H1 (cell line): ENCODE results near the gene ZNF592. TPM values are rescaled to one million over a fixed set of nuclear protein-coding genes. Genes with fewer than 3 reads are reported as not detected.

Experiments
- CTCF ChIA-PET: fragments of 300-600 bp; sonication (Branson Sonifier 250); formaldehyde crosslinking; loops from one replicate; lab custom pipeline; 2021; ENCODE audit not compliant: partially characterized antibody; lab: Charles Lee
- POLR2A ChIA-PET: fragments of 300-600 bp; sonication (Branson Sonifier 250); formaldehyde crosslinking; loops from one replicate; lab custom pipeline; 2021; ENCODE audit warnings: inconsistent platforms; ENCODE audit not compliant: partially characterized antibody; lab: Charles Lee
- DNase-seq, 2 experiments: peaks; one replicate each; pipeline versions ENCODE4 v3.0.0 to v3.0.0-alpha.2; 2010 to 2022; ENCODE audit warnings: low spot score in 2 of 2, low read depth in 1 of 2, mixed read lengths in 1 of 2
- FAIRE-seq: peaks from 2 replicates; lab custom pipeline; 2011; peaks lifted over from hg19 to GRCh38; lab: Jason Lieb, UNC
- H2AFZ ChIP-seq: 2 replicates; pipeline ENCODE4 v1.8.1; 2012; ENCODE audit warnings: low read length, inconsistent platforms
- H2AK5ac ChIP-seq: 2 replicates; pipeline ENCODE4 v1.6.1; 2013; ENCODE audit warnings: low read depth, low read length
- H2BK120ac ChIP-seq: replicated peaks from 2 replicates; pipeline ENCODE3; 2013; ENCODE audit warnings: low read depth, low read length, inconsistent platforms
- H2BK12ac ChIP-seq: 2 replicates; pipeline ENCODE4 v1.6.1; 2013; ENCODE audit warnings: low read depth, low read length
- H2BK15ac ChIP-seq: 2 replicates; pipeline ENCODE4 v1.6.1; 2013; ENCODE audit warnings: low read length
- H2BK20ac ChIP-seq: 2 replicates; pipeline ENCODE4 v1.6.1; 2013; ENCODE audit warnings: low read length
- H2BK5ac ChIP-seq: 2 replicates; pipeline ENCODE4 v1.6.1; 2013; ENCODE audit warnings: low read depth, low read length
- H3K14ac ChIP-seq: 2 replicates; pipeline ENCODE4 v1.6.1; 2013; ENCODE audit warnings: inconsistent platforms; ENCODE audit not compliant: insufficient read length
- H3K18ac ChIP-seq: 2 replicates; pipeline ENCODE4 v1.6.1; 2013; ENCODE audit warnings: low read length; ENCODE audit errors: extremely low read depth
- H3K23ac ChIP-seq: 2 replicates; pipeline ENCODE4 v1.6.1; 2013; ENCODE audit warnings: inconsistent platforms; ENCODE audit not compliant: insufficient read length
- H3K23me2 ChIP-seq: 2 replicates; pipeline ENCODE4 v1.6.1; 2013; ENCODE audit warnings: low read depth, low read length
- H3K27ac ChIP-seq: 2 replicates; pipeline ENCODE4 v1.6.1; 2011; ENCODE audit warnings: low read depth, low read length, inconsistent platforms
- H3K27me3 ChIP-seq, 4 experiments: replicated peaks in 1 of 4; 1 replicate in 1 of 4; 2 replicates in 3 of 4; pipeline versions ENCODE4 v1.6.1 to v1.8.1; 2011 to 2013; ENCODE audit warnings: low read length in 3 of 4, mild to moderate bottlenecking in 3 of 4, inconsistent platforms in 2 of 4, mixed read lengths in 2 of 4, moderate library complexity in 1 of 4; ENCODE audit not compliant: control insufficient read depth in 3 of 4, insufficient read depth in 3 of 4; ENCODE audit errors: extremely low read depth in 1 of 4
- H3K36me3 ChIP-seq, 4 experiments: 2 replicates each; pipeline versions ENCODE4 v1.6.1 to v1.8.1; 2011 to 2013; ENCODE audit warnings: mild to moderate bottlenecking in 4 of 4, low read length in 3 of 4, moderate library complexity in 2 of 4, control low read depth in 1 of 4, inconsistent platforms in 1 of 4; ENCODE audit not compliant: insufficient read depth in 4 of 4, control insufficient read depth in 2 of 4
- H3K4ac ChIP-seq: replicated peaks from 2 replicates; pipeline ENCODE3; 2013; ENCODE audit warnings: low read length, low read depth, mixed read lengths, inconsistent platforms; ENCODE audit not compliant: insufficient read length
- H3K4me1 ChIP-seq, 4 experiments: replicated peaks in 1 of 4; 1 replicate in 1 of 4; 2 replicates in 3 of 4; pipeline versions ENCODE4 v1.6.1 to v1.8.1; 2011 to 2013; ENCODE audit warnings: low read length in 3 of 4, inconsistent platforms in 2 of 4, mixed read lengths in 1 of 4; ENCODE audit not compliant: insufficient read depth in 4 of 4, control insufficient read depth in 3 of 4
- H3K4me2 ChIP-seq, 2 experiments: 2 replicates each; pipeline versions ENCODE4 v1.6.1 to v1.8.1; 2011 to 2013; ENCODE audit warnings: low read depth in 2 of 2, low read length in 2 of 2, control low read depth in 1 of 2, inconsistent platforms in 1 of 2, mild to moderate bottlenecking in 1 of 2; ENCODE audit not compliant: insufficient read depth in 1 of 2
- H3K4me3 ChIP-seq, 4 experiments: fragments of 200-600, 300-600 bp in 1 of 4; sonication (generic), shearing (Covaris generic), sonication (Bioruptor Twin) in 1 of 4; 2 replicates each; pipeline versions ENCODE4 v1.5.1 to v1.8.1; 2011 to 2016; ENCODE audit warnings: low read length in 4 of 4, low read depth in 3 of 4, control low read depth in 2 of 4, inconsistent platforms in 2 of 4, mild to moderate bottlenecking in 2 of 4, mixed read lengths in 1 of 4, moderate library complexity in 1 of 4; ENCODE audit not compliant: insufficient read depth in 2 of 4; ENCODE audit errors: extremely low read depth in 1 of 4
- H3K56ac ChIP-seq: replicated peaks from 2 replicates; pipeline ENCODE3; 2013; ENCODE audit warnings: low read depth, mild to moderate bottlenecking, mixed read lengths, low read length, inconsistent platforms; ENCODE audit not compliant: insufficient read length
- H3K79me1 ChIP-seq: 2 replicates; pipeline ENCODE4 v1.6.1; 2013; ENCODE audit warnings: low read depth, low read length, control low read depth
- H3K79me2 ChIP-seq, 2 experiments: 2 replicates each; pipeline versions ENCODE4 v1.6.1 to v1.8.1; 2012 to 2013; ENCODE audit warnings: low read length in 2 of 2, mild to moderate bottlenecking in 2 of 2, inconsistent platforms in 1 of 2; ENCODE audit not compliant: insufficient read depth in 2 of 2, control insufficient read depth in 1 of 2
- H3K9ac ChIP-seq, 4 experiments: replicated peaks in 1 of 4; 1 replicate in 1 of 4; 2 replicates in 3 of 4; pipeline versions ENCODE4 v1.6.1 to v1.8.1; 2011 to 2013; ENCODE audit warnings: low read depth in 3 of 4, low read length in 3 of 4, control low read depth in 2 of 4, mild to moderate bottlenecking in 2 of 4, moderate library complexity in 2 of 4, inconsistent platforms in 1 of 4; ENCODE audit errors: extremely low read depth in 1 of 4
- H3K9me3 ChIP-seq, 2 experiments: 2 replicates each; pipeline versions ENCODE4 v1.6.1 to v1.8.1; 2012 to 2013; ENCODE audit warnings: mild to moderate bottlenecking in 2 of 2, moderate library complexity in 2 of 2, control low read depth in 1 of 2, inconsistent platforms in 1 of 2, low read depth in 1 of 2, low read length in 1 of 2, mixed read lengths in 1 of 2; ENCODE audit not compliant: insufficient read depth in 2 of 2
- H4K20me1 ChIP-seq, 2 experiments: replicated peaks in 1 of 2; 2 replicates each; pipeline versions ENCODE3 to v1.8.1; 2011 to 2013; ENCODE audit warnings: inconsistent platforms in 2 of 2, low read length in 2 of 2, mild to moderate bottlenecking in 1 of 2; ENCODE audit not compliant: insufficient read depth in 2 of 2, control insufficient read depth in 1 of 2
- H4K5ac ChIP-seq: 2 replicates; pipeline ENCODE4 v1.6.1; 2013; ENCODE audit warnings: low read length, low read depth, mixed read lengths, inconsistent platforms; ENCODE audit not compliant: insufficient read length
- H4K8ac ChIP-seq: 2 replicates; pipeline ENCODE4 v1.8.0; 2013; ENCODE audit warnings: mild to moderate bottlenecking, moderate library complexity, low read length, inconsistent platforms; ENCODE audit not compliant: insufficient read depth; ENCODE audit errors: extremely low read depth
- H4K91ac ChIP-seq: replicated peaks from 2 replicates; pipeline ENCODE3; 2013; ENCODE audit warnings: low read length, mixed read lengths, inconsistent platforms; ENCODE audit not compliant: insufficient read length
- EP300 ChIP-seq, 2 experiments: IDR thresholded peaks; 1 replicate in 1 of 2; 2 replicates in 1 of 2; pipeline ENCODE4 v1.6.1; 2011 to 2012; ENCODE audit warnings: low read depth in 2 of 2, low read length in 2 of 2, mild to moderate bottlenecking in 2 of 2, borderline replicate concordance in 1 of 2, inconsistent platforms in 1 of 2, moderate library complexity in 1 of 2
- WGBS, 2 experiments: shearing (Covaris generic) in 1 of 2; methylation state at CpG; one replicate each; pipeline versions ENCODE4 v1.1.6 to v1.1.7; 2013 to 2015; ENCODE audit warnings: low lambda C conversion rate in 2 of 2, mixed read lengths in 2 of 2, inconsistent platforms in 1 of 2, low coverage in 1 of 2, missing lambda C conversion rate in 1 of 2; ENCODE audit not compliant: insufficient replicate concordance in 2 of 2, insufficient coverage in 1 of 2, insufficient read length in 1 of 2; ENCODE audit errors: extremely low coverage in 1 of 2, missing lambda C conversion rate in 1 of 2; 5-methylcytosine and 5-hydroxymethylcytosine counted together
- polyA plus RNA-seq, 7 experiments: library from polyadenylated mRNA; depleted of rRNA in 3 of 7; stranded (reverse) in 5 of 7; unstranded in 2 of 7; fragments of >200 nt in 5 of 7; fragments of 200-250 nt in 2 of 7; gene quantifications; 1 replicate in 5 of 7; 2 replicates in 1 of 7; 4 replicates in 1 of 7; pipeline versions ENCODE4 v1.2.1 to v1.2.3, GENCODE V29; 2011 to 2013; ENCODE audit warnings: missing spikeins in 2 of 7, mixed read lengths in 2 of 7
- total RNA-seq: library from RNA; stranded (reverse); fragmentation: NEBNext Ultra II Directional; extraction: Animal tissue kit (Norgen Biotek cat#: 25700); gene quantifications from 2 replicates; pipeline ENCODE4 v1.2.1, GENCODE V29; 2021

Gene ZNF592
- total and polyA plus RNA-seq, 2 of the 8 experiments (the other 6 are each of a cell fraction or from before 2014, with no cell fraction given), result 14.2 to 33.0 TPM

DNA sequence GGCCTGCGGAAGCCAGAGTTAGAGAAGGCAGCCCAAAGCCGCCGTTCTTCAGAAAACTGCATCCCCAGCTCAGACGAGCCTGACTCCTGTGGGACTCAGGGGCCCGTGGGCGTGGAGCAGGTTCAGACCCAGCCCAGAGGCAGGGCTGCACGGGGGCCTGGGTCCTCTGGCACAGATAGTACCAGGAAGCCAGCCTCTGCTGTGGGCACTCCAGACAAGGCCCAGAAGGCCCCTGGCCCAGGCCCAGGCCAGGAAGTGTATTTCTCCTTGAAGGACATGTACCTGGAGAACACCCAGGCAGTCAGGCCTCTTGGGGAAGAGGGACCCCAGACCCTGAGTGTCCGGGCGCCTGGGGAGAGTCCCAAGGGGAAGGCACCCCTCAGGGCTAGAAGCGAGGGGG lies 91.9 kb downstream of the ZNF592 start:
- Histone ChIP-seq H4K20me1 (no peaks in the 10 kb centered on the region), H3K79me1 (no peaks in the 10 kb centered on the region), H3K18ac (no peak overlapping the region), H3K79me2 (no peaks in the 10 kb centered on the region), H2AK5ac (no peak overlapping the region), H3K36me3 (no peaks in the 10 kb centered on the region), H4K5ac (no peak overlapping the region), H3K14ac (no peak overlapping the region), H3K4ac (no peak overlapping the region), H2BK15ac (no peak overlapping the region), H2BK20ac (no peak overlapping the region), H4K8ac (no peak overlapping the region), H3K9ac (no peak overlapping the region), H3K23ac (no peak overlapping the region), H2BK5ac (no peak overlapping the region), H3K4me3 (no peak overlapping the region), H2AFZ (no peak overlapping the region), H2BK12ac (no peak overlapping the region), H3K27ac (no peak overlapping the region), H3K27me3 (no peaks in the 10 kb centered on the region), H3K4me2 (no peak overlapping the region), H4K91ac (no peak overlapping the region), H2BK120ac (no peak overlapping the region), H3K9me3 (no peaks in the 10 kb centered on the region), H3K23me2 (no peaks in the 10 kb centered on the region), H3K56ac (no peak overlapping the region), H3K4me1 (no peaks in the 10 kb centered on the region)
- ChIA-PET POLR2A (interaction anchor here (1.2 kb wide), 1 partner anchor 22 kb away, joined by 4 read pairs; no protein-coding TSS in a partner anchor), CTCF (interaction anchor here (0.8 to 6.7 kb wide), 9 partner anchors 9 to 154 kb away, joined by 3 to 89 read pairs (median 4); no protein-coding TSS in a partner anchor)
- FAIRE-seq (no peak), DNase-seq (no peak)
- 96% methylated on average over 6 of the region's 10 CpGs; no CpG with 5 or more reads in 1 of the 2 experiments for WGBS, 2 experiments
- TF ChIP-seq EP300 (IDR thresholded peaks at IDR 0.05; ENCODE audit: borderline replicate concordance in 1 of 2, low read depth in 2 of 2, low read length in 2 of 2), result no peak
